ENCODE results near the gene ZDHHC18. TPM values are rescaled to one million over a fixed set of nuclear protein-coding genes. Genes with fewer than 3 reads are reported as not detected.

Gene ZDHHC18
- total and polyA plus RNA-seq, 2 of the 8 experiments (the other 6 are each of a cell fraction or from before 2014, with no cell fraction given), result 29.7 to 49.8 TPM

GRCh38 chr1:26888231-26888630 lies 61.7 kb downstream of the ZDHHC18 start (continued):
- TF ChIP-seq EZH2 (IDR thresholded peaks at IDR 0.05; ENCODE audit: low read depth, low read length, severe bottlenecking) (no peak), MAFK (IDR thresholded peaks at IDR 0.05; ENCODE audit: low read depth, low read length) (no peak), SUZ12 (IDR thresholded peaks at IDR 0.05; ENCODE audit: low read length) (no peak)
- TF ChIP-seq, protein P1, sequence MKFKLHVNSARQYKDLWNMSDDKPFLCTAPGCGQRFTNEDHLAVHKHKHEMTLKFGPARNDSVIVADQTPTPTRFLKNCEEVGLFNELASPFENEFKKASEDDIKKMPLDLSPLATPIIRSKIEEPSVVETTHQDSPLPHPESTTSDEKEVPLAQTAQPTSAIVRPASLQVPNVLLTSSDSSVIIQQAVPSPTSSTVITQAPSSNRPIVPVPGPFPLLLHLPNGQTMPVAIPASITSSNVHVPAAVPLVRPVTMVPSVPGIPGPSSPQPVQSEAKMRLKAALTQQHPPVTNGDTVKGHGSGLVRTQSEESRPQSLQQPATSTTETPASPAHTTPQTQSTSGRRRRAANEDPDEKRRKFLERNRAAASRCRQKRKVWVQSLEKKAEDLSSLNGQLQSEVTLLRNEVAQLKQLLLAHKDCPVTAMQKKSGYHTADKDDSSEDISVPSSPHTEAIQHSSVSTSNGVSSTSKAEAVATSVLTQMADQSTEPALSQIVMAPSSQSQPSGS (IDR thresholded peaks at IDR 0.05; ENCODE audit: low read length), result no peak

Data from H1 (cell line).